ENCODE data around the gene CLDN24. TPM values are rescaled to one million over a fixed set of nuclear protein-coding genes. Genes with fewer than 3 reads are reported as not detected.
"Not testable (repeated sequence)": the region's sequence is repeated elsewhere in the genome, so short reads cannot be mapped to it uniquely, and the experiment has no call there.

The CLDN24 gene
- total RNA-seq, 2 experiments from 2014 or later, result not detected

GRCh38 chr4:183335369-183335940, 13.2 kb upstream of the CLDN24 start:
- H3K9me3 Mint-ChIP-seq, result no peaks in the 10 kb centered on the region
- no peak overlapping the region for H3K4me3 Mint-ChIP-seq
- H3K27ac Mint-ChIP-seq, result no peak overlapping the region
- no peaks in the 10 kb centered on the region for H3K36me3 Mint-ChIP-seq
- DNase-seq, result no peak
- H3K27me3 Mint-ChIP-seq, result peaks cover 18% of the 10 kb centered on the region
- H3K4me1 Mint-ChIP-seq, result peaks cover 4% of the 10 kb centered on the region

DNA sequence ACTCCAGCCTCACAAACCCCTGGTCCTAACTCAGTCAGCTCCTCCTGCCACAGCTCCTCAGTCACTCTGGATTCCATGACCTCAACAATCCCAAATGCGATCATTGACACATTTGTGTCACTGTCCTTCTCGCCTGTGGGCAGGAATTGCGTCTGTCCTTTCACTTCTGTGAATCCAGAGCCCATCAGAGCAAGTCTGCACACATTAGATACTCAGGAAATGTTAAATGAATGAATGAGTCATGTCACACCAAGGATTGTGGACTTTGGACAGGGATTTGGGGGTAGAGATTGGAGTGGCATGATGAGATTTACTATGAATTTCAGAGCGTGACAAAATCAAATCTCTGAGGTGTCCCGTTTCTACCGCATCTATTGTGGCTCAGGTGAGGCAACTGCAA, 11.8 kb upstream of the CLDN24 start:
- no peak for DNase-seq
- Mint-ChIP-seq H3K9me3 (no peaks in the 10 kb centered on the region), H3K27me3 (peaks cover 15% of the 10 kb centered on the region), H3K4me3 (no peak overlapping the region), H3K4me1 (peaks cover 4% of the 10 kb centered on the region), H3K36me3 (no peaks in the 10 kb centered on the region), H3K27ac (no peak overlapping the region)

DNA sequence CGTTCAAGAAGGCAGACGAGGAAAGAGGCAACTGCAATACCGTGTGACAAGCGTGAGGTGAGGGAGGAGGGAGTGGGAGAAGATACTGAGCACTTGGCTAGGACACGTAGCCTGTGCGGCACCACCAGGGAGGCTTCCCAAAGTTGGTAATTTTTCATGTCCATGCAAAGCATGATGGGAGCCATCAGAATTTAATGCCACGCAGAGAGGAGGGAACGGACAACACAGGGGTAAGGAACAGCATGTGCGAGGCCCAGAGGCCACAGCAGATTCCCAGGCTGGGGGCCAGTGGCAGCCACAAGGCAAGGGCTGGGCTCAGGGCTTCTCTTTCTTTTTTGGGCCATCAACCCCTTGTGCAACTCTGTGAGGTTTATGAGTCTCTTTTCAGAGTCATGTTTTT, 11.0 kb upstream of the CLDN24 start:
- Mint-ChIP-seq H3K4me1 (peaks cover 4% of the 10 kb centered on the region), H3K4me3 (no peak overlapping the region), H3K27ac (no peak overlapping the region), H3K36me3 (no peaks in the 10 kb centered on the region), H3K27me3 (peaks cover 15% of the 10 kb centered on the region), H3K9me3 (no peaks in the 10 kb centered on the region)
- DNase-seq, result no peak

GRCh38 chr4:183332447-183332846, 10.2 kb upstream of the CLDN24 start:
- peaks cover 15% of the 10 kb centered on the region for H3K27me3 Mint-ChIP-seq
- no peaks in the 10 kb centered on the region for H3K36me3 Mint-ChIP-seq
- peaks cover 4% of the 10 kb centered on the region for H3K4me1 Mint-ChIP-seq
- no peak for DNase-seq
- H3K4me3 Mint-ChIP-seq, result no peak overlapping the region
- H3K9me3 Mint-ChIP-seq, result no peaks in the 10 kb centered on the region
- no peak overlapping the region for H3K27ac Mint-ChIP-seq

DNA sequence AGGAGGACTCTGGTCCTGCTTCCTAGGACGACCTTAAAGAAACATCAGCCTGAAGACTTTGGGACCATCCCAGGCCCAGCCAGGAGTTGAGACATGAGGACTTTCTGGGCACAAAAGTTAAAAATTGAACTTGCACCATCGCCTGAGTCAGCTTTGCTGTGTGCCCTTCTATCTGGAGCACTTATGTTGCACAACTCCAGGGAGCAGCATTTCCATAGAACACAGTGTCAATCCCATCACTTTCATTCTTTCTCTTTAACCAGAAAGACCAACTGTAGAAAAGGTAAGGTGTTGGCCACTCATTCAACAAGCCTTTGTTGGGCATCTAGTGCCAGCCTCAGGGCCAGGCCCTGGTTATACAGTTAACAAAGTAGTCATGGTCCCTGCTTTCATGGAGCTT, 8.6 kb upstream of the CLDN24 start:
- Mint-ChIP-seq H3K4me1 (peaks cover 4% of the 10 kb centered on the region), H3K4me3 (no peak overlapping the region), H3K9me3 (no peaks in the 10 kb centered on the region), H3K27me3 (peaks cover 18% of the 10 kb centered on the region), H3K27ac (no peak overlapping the region), H3K36me3 (peaks cover 2% of the 10 kb centered on the region)
- no peak for DNase-seq

GRCh38 chr4:183329954-183330742, 7.9 kb upstream of the CLDN24 start:
- Mint-ChIP-seq H3K27me3 (peaks cover 13% of the 10 kb centered on the region), H3K27ac (no peak overlapping the region), H3K9me3 (no peaks in the 10 kb centered on the region), H3K4me1 (no peaks in the 10 kb centered on the region), H3K36me3 (peaks cover 2% of the 10 kb centered on the region), H3K4me3 (no peak overlapping the region)
- no peak for DNase-seq

DNA sequence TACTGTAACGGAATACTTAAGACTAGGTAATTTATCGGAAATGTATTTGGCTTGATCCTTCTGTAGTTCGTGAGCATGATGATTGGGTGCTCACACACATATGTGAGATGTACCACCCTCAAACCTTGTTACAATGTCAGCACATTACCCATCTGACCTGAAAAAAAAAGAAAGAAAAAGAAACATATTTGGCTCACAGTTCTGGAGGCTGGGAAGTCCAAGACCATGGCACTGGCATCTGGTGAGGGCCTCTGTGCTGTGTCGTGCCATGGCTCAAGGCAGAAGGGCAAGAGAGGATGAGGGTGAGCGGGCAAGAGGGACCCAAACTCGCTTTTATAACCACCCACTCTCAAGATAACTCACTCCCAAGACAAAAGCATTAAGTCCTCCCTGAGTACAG, 7.0 kb upstream of the CLDN24 start:
- Mint-ChIP-seq H3K36me3 (peaks cover 2% of the 10 kb centered on the region), H3K4me1 (no peaks in the 10 kb centered on the region), H3K27ac (no peak overlapping the region), H3K9me3 (no peaks in the 10 kb centered on the region), H3K27me3 (peaks cover 13% of the 10 kb centered on the region), H3K4me3 (no peak overlapping the region)
- DNase-seq, result no peak

DNA sequence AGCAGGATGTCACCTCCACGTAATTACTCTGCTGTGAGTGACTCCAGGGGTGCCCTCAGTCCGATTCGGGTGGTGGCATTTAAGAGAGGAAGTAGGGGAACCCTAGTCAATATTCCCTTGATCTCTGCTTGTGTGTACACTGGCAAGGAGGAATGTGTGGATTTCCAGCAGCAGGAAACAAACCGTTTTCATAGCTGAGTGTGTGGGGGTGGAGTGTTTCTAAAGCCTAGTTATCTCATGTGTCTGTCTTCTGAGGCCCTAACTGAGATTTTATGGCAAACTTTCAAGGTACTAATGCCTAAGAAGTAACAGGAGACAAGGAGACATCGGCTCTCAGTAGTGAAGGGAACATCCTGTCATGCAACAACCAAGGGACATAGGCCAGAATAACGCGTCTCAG, 6.6 kb upstream of the CLDN24 start:
- H3K4me1 Mint-ChIP-seq, result no peaks in the 10 kb centered on the region
- no peak overlapping the region for H3K4me3 Mint-ChIP-seq
- H3K27me3 Mint-ChIP-seq, result peaks cover 9% of the 10 kb centered on the region
- no peaks in the 10 kb centered on the region for H3K9me3 Mint-ChIP-seq
- H3K27ac Mint-ChIP-seq, result no peak overlapping the region
- DNase-seq, result no peak
- H3K36me3 Mint-ChIP-seq, result peaks cover 2% of the 10 kb centered on the region

DNA sequence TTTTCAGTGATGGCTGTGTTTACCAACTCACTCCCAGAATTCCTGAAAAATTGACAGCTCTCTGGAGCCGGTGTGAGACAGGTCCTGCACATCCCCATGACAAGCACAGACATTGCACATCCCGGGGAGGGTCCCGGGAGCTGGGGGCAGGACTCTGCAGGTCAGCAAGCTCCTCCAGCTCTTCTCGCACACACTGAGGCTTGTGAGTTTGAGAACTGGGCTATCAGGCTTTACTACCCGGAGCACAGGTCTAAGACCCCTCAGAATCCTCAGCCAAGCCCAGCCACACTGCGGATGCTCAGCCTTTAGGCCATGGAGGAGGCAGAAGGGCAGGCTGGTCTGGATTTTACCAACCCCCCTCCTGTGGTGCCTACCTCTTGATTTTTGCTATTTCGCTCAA, 5.6 kb upstream of the CLDN24 start:
- peaks cover 8% of the 10 kb centered on the region for H3K27me3 Mint-ChIP-seq
- DNase-seq, result no peak
- no peak overlapping the region for H3K27ac Mint-ChIP-seq
- no peaks in the 10 kb centered on the region for H3K4me1 Mint-ChIP-seq
- H3K9me3 Mint-ChIP-seq, result no peaks in the 10 kb centered on the region
- H3K36me3 Mint-ChIP-seq, result peaks cover 2% of the 10 kb centered on the region
- H3K4me3 Mint-ChIP-seq, result no peak overlapping the region

DNA sequence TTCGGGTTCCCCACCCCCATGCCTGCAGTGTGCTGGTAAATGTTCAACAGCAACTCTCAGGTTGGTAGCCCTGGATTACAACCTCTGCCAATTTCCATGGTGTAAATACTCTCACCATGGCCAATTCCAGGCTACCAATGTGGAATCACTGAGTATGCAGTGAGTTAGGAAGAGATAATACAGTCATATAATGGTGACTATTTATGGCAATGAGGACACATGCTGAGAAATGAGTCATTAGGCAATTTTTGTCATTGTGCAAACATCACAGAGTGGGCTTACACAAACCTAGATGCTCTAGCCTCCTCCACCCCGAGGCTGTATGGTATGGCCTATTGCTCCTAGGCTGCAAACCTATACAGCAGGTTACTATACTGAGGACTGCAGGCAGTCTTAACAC, 4.6 kb upstream of the CLDN24 start:
- peaks cover 2% of the 10 kb centered on the region for H3K36me3 Mint-ChIP-seq
- H3K4me3 Mint-ChIP-seq, result no peak overlapping the region
- H3K27me3 Mint-ChIP-seq, result peaks cover 7% of the 10 kb centered on the region
- no peaks in the 10 kb centered on the region for H3K4me1 Mint-ChIP-seq
- no peak for DNase-seq
- H3K9me3 Mint-ChIP-seq, result no peaks in the 10 kb centered on the region
- no peak overlapping the region for H3K27ac Mint-ChIP-seq

DNA sequence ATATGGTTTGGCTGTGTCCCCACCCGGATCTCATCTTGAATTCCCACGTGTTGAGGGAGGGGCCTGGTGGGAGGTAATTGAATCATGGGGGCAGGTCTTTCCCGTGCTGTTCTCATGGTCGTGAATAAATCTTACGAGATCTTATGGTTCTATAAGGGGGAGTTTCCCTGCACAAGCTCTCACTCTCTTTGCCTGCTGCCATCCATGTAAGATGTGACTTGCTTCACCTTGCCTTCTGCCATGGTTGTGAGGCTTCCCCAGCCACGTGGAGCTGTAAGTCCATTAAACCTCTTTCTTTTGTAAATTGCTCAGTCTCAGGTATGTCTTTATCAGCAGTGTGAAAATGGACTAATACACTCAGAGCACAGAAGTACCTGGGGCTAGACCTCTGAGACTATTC, 4.2 kb upstream of the CLDN24 start:
- not testable (repeated sequence) for H3K36me3 Mint-ChIP-seq, H3K27ac Mint-ChIP-seq, H3K9me3 Mint-ChIP-seq, H3K4me1 Mint-ChIP-seq, H3K4me3 Mint-ChIP-seq, DNase-seq, H3K27me3 Mint-ChIP-seq

DNA sequence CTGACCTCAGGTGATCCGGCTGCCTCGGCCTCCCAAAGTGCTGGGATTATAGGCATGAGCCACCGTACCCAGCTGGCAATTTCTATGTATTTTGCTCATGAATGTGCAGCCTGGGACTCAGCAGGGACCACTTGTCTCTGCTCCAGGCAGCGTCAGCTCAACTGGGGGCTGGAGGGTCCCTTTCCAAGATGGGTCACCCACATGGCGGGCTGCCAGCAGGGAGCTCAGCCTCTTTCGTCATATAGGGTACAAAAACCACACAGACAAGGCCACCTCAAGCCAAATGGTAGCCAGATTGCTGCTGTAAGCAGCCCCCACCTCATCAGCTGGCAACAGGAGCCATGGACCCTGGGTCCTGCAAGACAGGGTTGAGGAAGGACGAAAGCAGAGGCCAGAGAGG, 2.4 kb upstream of the CLDN24 start:
- H3K4me1 Mint-ChIP-seq, result peaks cover 12% of the 10 kb centered on the region
- no peak for DNase-seq
- no peaks in the 10 kb centered on the region for H3K9me3 Mint-ChIP-seq
- H3K4me3 Mint-ChIP-seq, result no peak overlapping the region
- H3K27me3 Mint-ChIP-seq, result peaks cover 4% of the 10 kb centered on the region
- peaks cover 2% of the 10 kb centered on the region for H3K36me3 Mint-ChIP-seq
- H3K27ac Mint-ChIP-seq, result no peak overlapping the region

GRCh38 chr4:183324056-183324455, 1.8 kb upstream of the CLDN24 start:
- not testable (repeated sequence) for H3K36me3 Mint-ChIP-seq, DNase-seq, H3K27ac Mint-ChIP-seq, H3K27me3 Mint-ChIP-seq, H3K4me3 Mint-ChIP-seq, H3K9me3 Mint-ChIP-seq
- peaks cover 12% of the 10 kb centered on the region for H3K4me1 Mint-ChIP-seq

GRCh38 chr4:183323295-183323694, 1.1 kb upstream of the CLDN24 start:
- Mint-ChIP-seq H3K27ac (no peak overlapping the region), H3K36me3 (peaks cover 2% of the 10 kb centered on the region), H3K27me3 (peaks cover 4% of the 10 kb centered on the region), H3K9me3 (no peaks in the 10 kb centered on the region), H3K4me3 (no peak overlapping the region), H3K4me1 (peaks cover 12% of the 10 kb centered on the region)
- no peak for DNase-seq

DNA sequence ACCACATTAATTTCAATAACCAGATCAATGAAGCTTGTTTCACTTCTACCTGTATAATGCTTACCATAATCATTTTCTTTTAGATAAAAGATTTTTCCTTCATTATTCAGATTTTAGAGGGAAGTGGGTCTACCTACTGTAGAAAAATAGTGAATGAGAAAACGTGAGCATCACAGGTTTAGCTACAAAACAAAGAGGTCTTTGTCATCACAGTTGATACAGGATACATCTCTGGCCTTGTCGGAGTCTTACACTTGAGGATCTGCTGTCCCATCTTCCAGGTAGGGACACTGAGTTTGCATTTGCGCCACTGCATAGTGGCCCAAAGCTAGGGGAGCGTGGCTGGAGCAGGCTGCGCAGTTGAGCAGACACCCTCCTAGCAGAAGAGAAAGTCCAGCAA, 710 bp downstream of the CLDN24 start:
- peaks cover 12% of the 10 kb centered on the region for H3K4me1 Mint-ChIP-seq

GRCh38 chr4:183321079-183321478, 1.1 kb downstream of the CLDN24 start:
- Mint-ChIP-seq H3K27me3 (no peaks in the 10 kb centered on the region), H3K9me3 (no peaks in the 10 kb centered on the region), H3K36me3 (no peaks in the 10 kb centered on the region), H3K4me3 (no peak overlapping the region), H3K4me1 (peaks cover 12% of the 10 kb centered on the region), H3K27ac (no peak overlapping the region)
- DNase-seq, result no peak

More for the DNA sequence above, 710 bp downstream of the CLDN24 start:
- H3K36me3 Mint-ChIP-seq, result peaks cover 2% of the 10 kb centered on the region
- no peaks in the 10 kb centered on the region for H3K9me3 Mint-ChIP-seq
- H3K4me3 Mint-ChIP-seq, result no peak overlapping the region
- peaks cover 2% of the 10 kb centered on the region for H3K27me3 Mint-ChIP-seq
- no peak overlapping the region for H3K27ac Mint-ChIP-seq
- no peak for DNase-seq
